GM21528 (cell line): Measurements from ENCODE around the gene ECHDC3.
"Not testable (repeated sequence)": the region's sequence is repeated elsewhere in the genome, so short reads cannot be mapped to it uniquely, and the experiment has no call there.

Source experiments
- ATAC-seq: cut with Tn5 transposase; IDR thresholded peaks from one replicate; pipeline ENCODE4 v1.9.1; 2021; ENCODE audit warnings: mild to moderate bottlenecking, moderate library complexity; ENCODE audit not compliant: unreplicated experiment, low FRiP score

Gene ECHDC3

GRCh38 chr10:11715815-11716494 is 26.2 kb upstream of the ECHDC3 start:
- no peak for ATAC-seq

- ATAC-seq: no peak
These were observed 25.5 kb upstream of the ECHDC3 start for GRCh38 chr10:11716686-11717085.

- no peak for ATAC-seq
These were observed 22.5 kb upstream of the ECHDC3 start for GRCh38 chr10:11719496-11720259.

DNA sequence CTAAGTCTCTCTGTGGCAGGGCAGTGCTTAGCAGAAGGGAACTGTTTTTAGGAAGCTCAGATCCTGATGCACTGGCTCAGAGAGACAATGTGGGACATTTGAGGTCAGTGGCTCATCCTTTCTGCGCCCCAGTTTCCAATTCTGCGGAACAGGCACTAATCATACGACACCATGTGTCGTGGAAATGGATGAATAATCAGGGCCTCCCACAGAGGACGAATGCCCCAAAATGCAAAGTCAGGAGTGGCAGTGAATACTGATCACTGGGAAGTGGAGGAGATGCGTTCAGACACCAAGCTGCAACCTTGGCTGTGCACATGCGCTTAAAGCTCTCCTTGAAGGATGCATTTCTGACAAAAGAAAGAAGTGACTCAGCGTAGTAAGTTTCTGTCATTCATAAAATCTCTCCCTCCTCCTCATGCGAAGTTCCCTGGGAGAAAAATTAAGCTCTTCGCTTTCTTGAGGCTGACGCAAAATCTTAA is 21.9 kb upstream of the ECHDC3 start:
- no peak for ATAC-seq

GRCh38 chr10:11721806-11722205 is 20.4 kb upstream of the ECHDC3 start:
- ATAC-seq: no peak

GRCh38 chr10:11723359-11723758 is 18.8 kb upstream of the ECHDC3 start:
- no peak for ATAC-seq

DNA sequence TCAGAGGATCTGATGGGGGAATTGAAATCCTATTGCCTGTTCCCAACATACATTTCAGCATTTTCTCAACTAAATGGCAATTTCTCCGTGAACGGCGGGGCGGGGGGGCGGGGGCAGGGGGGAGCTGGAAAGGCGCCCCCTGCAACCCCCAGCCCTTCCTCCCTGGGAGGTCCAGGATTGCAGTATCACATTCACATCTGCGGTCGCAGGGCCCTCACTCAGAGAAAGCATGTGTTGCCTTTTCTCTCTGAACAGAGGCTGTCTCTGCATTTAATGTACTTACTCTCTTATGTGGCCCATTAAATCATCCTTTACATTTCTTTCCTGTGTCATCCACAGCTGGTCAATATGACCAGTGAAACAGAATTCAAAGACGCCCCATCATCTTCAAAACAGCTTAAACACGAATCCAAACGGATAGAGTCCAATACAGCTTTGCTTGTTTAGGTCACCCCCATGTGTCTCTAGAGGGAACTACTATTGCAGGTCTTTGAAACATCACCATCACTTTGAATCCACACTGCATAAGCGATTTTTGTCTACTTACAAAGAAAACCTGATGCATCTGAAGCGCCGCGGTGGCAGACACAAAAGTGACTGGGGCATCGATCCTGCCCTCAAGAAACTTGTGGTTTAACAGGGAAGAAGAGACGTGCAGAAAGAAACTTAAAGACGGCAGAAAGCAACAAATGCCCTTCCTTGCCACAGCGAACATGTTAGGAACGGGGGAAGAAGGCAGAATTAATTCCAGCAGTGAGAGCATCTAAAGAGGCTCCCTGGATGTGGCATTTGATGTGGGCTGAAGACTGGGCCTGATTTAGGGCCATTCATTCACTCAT is 17.0 kb upstream of the ECHDC3 start:
- no peak for ATAC-seq

DNA sequence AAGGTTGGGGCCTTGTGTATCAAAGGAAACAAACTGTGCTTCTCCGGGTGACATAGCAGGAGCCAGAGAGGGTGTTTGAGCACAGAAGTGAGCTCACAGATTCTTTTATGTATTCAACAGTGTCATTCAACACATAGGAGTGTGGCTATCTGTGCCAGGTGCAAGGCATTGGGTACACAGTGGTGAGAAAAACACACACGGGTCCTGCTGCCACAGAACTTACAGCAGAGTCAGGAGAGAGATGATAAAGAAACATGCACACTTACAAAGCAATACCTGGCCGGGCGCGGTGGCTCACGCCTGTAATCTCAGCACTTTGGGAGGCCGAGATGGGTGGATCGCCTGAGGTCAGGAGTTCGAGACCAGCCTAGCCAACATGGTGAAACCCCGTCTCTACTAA is 16.3 kb upstream of the ECHDC3 start:
- ATAC-seq: no peak

DNA sequence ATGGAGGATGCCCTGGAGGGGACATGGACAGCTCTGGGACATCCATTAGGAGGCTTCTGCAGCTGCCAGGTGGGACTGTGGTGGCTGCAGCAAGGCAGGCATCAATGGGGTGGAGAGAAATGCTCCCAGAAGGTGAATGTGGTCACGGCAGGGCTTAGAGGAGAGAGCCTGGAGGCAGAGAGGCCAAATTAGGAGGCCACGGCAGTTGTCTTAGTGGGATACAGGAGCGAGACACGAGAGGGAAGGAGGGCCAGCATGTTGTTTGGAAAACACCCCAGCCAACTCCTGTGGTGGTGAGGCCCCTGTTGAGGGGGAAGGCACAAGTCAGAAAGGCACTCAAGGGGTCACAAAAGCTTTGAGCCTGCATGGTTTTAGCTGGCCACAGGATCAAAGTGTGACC is 14.6 kb upstream of the ECHDC3 start:
- no peak for ATAC-seq

GRCh38 chr10:11728353-11728752 is 13.8 kb upstream of the ECHDC3 start:
- ATAC-seq: no peak

GRCh38 chr10:11729790-11730315 is 12.3 kb upstream of the ECHDC3 start:
- ATAC-seq: no peak

DNA sequence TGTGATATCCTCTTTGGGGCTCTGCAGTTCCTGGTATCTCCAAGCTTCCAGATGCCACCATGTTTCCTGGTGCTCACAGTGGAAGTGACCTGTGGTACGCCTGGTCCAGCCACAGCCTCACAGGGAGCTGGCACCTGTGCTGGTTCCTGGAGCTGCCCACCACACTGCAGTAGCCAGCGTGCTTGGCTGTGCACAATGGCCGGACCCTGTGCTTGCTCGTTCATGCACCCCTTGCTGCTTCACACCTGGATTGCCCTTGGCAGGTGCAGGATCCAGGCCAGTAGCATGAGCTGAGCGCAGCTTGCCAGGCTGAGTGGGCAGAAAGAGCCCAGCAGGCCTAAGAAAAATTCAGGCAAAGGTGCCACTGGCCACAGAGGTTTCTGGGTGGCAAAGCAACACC is 11.4 kb upstream of the ECHDC3 start:
- ATAC-seq: no peak

DNA sequence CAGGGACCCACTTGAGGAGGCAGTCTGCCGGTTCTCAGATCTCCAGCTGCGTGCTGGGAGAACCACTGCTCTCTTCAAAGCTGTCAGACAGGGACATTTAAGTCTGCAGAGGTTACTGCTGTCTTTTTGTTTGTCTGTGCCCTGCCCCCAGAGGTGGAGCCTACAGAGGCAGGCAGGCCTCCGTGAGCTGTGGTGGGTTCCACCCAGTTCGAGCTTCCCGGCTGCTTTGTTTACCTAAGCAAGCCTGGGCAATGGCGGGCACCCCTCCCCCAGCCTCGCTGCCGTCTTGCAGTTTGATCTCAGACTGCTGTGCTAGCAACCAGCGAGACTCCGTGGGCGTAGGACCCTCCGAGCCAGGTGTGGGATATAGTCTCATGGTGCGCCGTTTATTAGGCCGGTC is 5.4 kb upstream of the ECHDC3 start:
- ATAC-seq: not testable (repeated sequence)

DNA sequence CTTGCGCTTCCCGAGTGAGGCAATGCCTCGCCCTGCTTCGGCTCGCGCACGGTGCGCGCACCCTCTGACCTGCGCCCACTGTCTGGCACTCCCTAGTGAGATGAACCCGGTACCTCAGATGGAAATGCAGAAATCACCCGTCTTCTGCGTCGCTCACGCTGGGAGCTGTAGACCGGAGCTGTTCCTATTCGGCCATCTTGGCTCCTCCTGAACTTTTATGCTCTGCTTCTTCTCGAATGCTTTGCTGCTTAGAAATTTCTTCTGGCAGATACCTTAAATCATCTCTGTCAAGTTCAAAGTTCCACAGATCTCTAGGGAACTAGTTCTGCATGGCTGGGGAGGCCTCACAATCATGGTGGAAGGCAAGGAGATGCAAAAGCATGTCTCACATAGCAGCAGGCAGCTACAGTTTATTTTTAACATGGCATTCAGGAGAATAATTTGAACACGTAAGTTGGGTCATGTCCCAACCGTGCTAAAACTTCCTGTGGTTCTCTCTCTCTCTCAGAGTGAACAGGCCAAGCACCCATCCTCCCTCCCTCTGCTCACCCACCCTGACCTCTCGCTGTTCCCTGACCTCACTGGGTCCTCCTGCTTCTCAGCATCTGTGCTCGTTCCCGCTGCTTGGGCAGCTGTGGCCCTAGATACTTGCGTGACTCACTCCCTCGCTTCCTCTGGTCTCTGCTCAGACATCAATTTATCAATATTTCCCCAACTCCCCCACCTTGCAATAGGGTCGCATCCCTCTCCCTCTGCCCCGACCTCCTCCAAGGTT is 4.7 kb upstream of the ECHDC3 start:
- not testable (repeated sequence) for ATAC-seq

DNA sequence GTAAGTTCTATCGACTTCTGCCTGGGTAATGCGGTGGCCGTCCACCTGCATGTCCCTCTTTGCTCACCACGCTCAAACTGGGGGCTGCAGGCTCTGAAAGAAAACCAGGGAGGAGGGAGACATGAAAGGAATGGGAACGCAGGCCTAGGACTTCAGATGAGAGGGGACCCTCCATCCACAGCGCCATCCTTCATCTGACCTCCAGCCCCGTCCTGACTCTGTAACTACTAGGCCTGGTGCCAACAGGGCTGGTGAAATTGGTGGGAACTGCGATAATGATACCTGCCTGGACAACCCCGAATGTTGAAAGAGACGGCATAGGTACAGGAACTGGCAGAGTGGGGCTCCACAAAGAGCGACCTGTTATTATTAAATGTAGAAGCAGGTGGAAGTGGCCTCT is 1.3 kb upstream of the ECHDC3 start:
- no peak for ATAC-seq

- no peak for ATAC-seq
These were observed 574 bp upstream of the ECHDC3 start for GRCh38 chr10:11741608-11742007.

DNA sequence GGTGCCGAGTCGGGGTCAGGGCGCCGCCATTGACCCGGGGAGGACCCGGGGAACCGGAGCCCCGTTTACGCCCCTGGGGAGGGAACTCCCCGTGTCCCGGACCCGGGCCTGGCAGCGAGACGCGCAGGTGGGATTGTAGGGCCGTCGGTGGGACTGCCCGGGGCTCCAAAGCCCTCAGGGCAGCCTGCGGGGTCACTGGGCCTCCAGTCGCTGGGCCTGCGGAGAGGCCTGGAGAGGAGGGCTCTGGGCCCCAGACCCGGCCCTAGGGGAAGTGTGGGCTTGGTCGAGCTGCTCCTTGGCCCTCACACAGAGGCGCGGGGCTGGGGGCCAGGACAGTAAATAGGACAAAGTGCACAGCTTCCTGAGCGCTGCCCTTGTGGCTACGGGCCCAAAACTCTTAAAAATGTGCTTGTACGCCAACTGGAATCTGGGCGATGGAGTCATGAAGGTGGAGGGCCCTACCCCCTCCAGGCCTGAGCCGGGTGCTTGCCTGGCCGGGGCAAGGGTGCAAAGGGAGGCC is 657 bp downstream of the ECHDC3 start:
- ATAC-seq: peak; percentile 17

- no peak for ATAC-seq
These were observed 1.5 kb downstream of the ECHDC3 start for GRCh38 chr10:11743461-11744338.

GRCh38 chr10:11745045-11745444 is 2.9 kb downstream of the ECHDC3 start:
- ATAC-seq: no peak
